GM21717 (cell line): ENCODE results near the gene MALRD1.
"Not testable (repeated sequence)": the region's sequence is repeated elsewhere in the genome, so short reads cannot be mapped to it uniquely, and the experiment has no call there.

Experiments
- ATAC-seq: cut with Tn5 transposase; IDR thresholded peaks from one replicate; pipeline ENCODE4 v1.9.1; 2021; ENCODE audit warnings: mild to moderate bottlenecking, moderate library complexity; ENCODE audit not compliant: unreplicated experiment

The MALRD1 gene

DNA sequence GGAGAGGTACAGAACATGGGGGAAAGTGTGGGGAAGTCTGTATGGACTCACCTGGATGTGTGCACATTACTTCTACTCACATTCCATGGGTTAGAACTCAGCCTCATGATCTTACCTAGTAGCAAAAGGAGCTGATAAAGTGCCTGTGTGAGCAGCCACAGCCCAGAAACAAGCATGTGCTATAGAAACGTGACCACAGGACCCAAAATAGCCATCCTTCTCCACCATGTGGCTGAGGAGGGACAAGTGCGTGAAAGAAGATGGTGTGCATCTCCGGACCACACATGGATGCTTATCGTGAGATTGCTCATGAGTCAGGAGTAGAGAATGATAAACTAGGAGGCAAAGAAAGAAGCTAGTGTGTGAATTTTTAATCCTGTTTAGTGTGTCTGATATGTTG, 431.3 kb downstream of the MALRD1 start:
- no peak for ATAC-seq

DNA sequence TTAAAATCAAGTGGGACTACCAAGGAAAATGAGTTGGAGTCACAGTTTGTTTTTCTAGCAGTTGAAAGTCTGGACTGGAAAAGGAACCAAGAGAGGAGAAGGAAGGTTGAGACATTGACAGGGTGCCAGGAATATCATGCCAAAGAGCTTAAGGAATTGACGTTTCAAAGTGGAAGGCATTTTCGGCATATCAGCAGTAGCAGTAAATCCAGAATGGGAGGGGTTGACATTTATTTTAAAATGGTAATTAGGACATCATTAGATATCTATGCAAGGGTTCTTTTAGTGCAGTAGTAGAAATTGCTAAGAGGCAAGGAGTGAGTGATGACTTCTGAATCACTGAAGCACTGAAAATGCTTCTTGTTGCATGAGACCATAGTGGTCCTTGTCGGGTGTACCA, 431.8 kb downstream of the MALRD1 start:
- no peak for ATAC-seq

DNA sequence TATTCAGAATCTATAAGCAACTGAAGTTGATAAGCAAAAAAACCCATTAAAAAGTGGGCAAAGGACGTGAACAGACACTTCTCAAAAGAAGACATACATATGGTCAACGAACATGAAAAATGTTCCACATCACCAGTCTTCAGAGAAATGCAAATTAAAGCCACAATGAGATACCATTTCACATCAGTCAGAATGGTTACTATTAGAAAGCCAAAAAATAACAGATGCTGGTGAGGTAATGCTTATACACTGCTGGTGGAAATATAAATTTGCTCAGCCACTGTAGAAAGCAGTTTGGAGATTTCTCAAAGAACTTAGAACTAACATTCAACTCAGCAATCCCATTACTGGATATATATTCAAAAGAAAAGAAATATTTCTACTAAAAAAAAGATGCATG, 434.8 kb downstream of the MALRD1 start:
- no peak for ATAC-seq

DNA sequence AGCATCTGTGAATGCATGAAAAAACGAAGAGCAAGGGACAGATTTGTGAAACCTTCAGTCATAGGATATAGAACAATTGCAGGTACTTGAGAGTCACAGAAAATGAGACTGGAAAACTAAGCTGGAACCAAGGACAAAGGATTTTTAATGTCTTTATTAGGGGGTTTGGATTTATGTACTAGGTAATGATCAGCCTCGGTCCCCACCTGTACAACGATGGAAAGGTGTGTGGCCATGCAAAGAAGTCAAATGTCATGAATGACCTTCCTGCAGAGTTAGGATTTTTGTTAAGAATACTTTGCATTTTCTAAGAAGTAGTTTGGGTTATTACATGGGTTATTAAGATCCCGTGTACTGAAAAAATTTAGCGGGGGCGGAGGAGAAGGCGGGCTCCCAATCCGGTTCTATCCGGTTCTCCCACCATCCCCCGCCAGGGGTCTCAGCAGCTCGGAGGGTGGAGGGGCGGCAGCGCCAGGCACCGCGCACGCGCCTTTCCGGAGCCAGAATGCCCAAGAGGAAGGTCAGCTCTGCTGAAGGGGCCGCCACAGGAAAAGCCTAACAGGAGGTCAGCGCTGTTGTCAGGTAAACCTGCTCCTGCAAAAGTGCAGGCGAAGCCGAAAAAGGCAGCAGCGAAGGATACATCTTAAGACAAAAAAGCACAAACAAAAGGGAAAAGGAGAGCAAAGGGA, 440.1 kb downstream of the MALRD1 start:
- ATAC-seq = no peak

GRCh38 chr10:19491166-19491565, 442.6 kb downstream of the MALRD1 start:
- ATAC-seq = no peak

DNA sequence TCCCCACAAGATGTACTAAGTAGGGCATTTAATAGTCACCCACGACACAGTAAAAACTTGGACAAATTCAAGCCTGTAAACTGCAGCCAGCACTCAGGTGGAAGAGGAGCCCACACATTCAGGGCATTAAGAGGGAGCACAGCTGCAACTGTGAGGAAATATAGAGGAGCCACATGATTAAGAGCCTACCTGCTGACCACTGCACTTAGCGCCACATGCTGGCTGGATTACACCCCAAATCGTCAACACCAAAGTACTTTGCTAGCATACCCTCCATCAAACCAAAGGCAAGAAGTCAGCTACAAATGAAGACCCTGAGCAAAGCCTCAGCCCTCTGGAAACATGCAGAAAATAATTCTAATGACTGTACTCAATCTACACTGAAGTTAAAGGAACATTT, 445.3 kb downstream of the MALRD1 start:
- ATAC-seq = no peak

DNA sequence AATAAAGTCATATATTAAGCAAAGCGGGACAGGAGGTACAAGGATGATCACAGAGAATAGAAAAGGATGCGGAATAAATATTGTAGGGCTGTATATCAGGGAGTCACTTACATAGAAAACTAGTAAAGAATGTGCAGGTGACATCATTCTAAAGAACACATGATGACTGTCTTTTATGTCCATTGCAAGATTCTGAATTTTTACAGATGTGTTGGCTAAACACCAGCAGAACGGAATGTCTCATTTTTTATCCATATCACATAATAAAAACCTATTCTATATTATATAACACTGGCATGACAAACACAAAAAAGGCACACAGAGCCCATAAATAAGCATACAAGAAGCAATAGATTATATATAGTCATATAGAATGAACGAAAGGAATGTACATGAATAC, 448.4 kb downstream of the MALRD1 start:
- ATAC-seq = no peak

- no peak for ATAC-seq
These were observed 450.0 kb downstream of the MALRD1 start for GRCh38 chr10:19498393-19499290.

- ATAC-seq = no peak
These were observed 450.7 kb downstream of the MALRD1 start for GRCh38 chr10:19499291-19499770.

DNA sequence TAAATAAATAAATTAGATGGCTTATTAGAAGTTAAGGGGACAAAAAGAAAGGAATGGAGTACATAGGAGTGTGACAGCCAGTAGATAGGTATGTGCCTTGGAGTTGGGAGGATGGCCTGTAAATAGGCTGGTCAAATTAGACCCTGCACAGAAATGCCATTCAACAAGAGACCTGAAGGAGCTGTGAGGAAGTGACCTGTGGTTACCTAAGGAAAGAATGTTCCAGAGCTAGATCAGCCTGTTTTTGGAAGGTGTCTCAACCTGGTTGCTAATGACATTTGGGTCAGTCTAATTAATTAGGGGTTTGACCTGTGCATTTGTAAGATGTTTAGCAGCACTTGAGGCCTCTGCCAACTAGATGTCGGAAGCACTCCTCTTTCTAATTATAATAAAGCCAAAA, 452.4 kb downstream of the MALRD1 start:
- no peak for ATAC-seq

DNA sequence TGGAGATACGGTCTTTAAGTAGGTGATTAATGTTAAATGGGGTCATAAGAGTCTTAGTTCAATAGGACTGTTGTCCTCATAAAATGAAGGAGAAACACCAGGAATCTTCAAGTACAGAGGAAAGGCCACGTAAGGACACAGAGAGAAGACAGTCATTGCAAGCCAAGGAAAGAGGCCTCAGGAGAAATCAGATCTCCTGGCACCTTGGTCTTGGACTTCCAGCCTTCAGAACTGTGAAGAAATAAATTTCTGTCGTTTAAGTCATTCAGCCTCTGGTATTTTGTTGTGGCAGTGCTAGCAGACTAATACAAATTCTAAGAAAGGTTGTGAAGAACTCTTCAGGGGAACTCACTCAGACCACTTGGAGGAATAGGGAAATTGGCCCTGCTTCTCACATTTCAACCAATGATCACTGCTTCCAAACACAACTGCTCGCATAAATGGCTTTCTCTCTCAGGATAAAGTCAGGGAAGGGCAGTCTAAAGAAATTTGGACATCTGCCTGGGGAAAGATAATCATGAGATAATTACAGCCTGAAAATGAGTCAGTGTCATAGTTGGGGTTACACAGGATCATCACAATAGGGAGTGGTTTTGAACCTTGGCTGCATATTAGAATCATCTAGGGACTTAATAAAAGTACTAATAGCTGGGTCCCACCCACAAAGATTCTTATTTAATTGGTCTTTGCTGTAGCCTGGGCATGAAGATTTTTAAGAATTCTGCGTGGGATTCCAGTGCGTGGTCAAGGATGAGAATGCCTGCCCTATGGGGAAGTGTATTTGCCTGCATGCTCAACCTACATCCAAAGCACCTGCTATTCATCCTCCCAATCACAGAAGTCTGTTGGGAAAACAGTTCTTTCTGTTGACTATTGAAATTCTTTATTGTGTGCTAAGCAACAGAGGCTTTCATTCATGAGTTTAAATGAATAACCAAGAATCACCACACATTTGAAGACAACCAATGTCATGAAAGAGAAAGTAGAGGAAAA, 457.0 kb downstream of the MALRD1 start:
- no peak for ATAC-seq

DNA sequence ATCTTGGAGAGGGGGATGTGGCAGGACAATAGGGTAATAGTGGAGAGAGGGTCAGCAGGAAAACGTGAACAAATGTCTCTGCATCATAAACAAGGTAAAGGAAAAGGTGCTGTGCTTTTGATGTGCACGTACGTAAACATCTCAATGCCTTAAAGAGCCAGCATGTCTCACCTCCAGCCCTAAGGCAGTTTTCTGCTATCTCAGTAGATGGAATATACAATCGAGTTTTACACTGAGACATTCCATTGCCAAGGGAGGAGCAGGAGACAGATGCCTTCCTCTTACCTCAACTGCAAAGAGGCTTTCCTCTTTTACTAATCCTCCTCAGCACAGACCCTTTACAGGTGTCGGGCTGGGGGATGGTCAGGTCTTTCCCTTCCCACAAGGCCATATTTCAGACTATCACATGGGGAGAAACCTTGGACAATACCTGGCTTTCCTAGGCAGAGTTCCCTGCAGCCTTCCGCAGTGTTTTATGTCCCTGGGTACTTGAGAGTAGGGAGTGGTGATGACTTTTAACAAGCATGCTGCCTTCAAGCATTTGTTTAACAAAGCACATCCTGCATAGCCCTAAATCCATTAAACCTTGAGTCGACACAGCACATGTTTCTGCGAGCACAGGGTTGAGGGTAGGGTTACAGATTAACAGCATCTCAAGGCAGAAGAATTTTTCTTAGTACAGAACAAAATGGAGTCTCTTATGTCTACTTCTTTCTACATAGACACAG, 461.6 kb downstream of the MALRD1 start:
- ATAC-seq = not testable (repeated sequence)

DNA sequence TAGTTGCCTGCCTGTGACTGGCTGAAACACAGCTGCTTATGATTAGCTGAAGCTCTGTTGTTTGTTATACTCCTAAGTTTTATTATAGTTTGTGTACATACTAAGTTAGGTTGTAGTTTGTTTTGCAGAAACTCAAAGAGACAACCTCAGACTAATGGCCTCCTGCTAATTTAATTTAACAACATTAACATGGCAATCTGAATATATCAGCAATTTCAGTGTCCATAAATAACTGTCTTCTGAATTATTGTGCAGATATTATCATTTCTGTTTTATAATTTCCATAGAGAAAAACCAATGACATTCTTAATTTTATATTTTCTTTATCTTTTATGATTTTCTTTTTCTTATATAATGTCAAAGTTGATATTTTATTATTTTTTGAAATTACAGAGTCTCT, 469.5 kb downstream of the MALRD1 start:
- no peak for ATAC-seq

DNA sequence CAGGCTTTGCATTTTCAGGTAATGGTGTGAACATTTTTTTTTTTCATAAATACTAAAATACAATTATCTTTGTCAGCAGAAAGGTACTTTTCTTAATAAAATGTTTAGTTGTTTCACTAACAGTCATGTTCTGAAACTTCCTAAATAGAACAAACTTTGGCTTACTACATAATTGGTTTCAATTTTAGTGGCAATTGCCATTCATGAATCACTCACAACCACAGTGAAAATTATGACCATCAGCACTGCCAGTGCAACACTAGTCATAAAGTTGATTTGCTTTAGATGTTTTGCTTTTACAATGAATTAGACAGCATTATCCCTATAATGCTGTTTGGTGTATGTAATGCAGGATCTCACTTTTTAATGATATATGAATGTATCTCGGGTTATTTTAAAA, 470.0 kb downstream of the MALRD1 start:
- no peak for ATAC-seq

GRCh38 chr10:19531324-19531723, 482.7 kb downstream of the MALRD1 start:
- ATAC-seq = no peak

- ATAC-seq = no peak
These were observed 483.8 kb downstream of the MALRD1 start for GRCh38 chr10:19532411-19532810.

- no peak for ATAC-seq
These were observed 492.7 kb downstream of the MALRD1 start for GRCh38 chr10:19541299-19541698.

DNA sequence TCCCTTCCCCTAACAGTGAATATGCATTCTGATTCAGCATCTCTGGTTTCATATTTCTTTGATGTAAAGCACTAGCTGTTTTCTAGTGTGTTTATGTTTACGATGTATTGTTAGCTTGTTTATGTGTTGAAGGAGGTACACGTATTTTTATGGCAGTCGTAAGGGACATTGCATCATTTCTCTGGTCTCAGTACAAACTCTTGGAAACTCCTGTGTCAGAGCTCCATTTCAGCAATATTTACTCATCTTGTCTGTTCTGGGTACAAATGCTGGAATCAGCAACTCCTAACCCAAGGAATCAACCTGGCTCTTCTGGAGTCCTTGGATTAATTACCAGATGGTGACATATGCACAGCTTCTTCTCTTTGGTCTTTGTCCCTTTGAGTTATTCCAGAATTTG, 497.6 kb downstream of the MALRD1 start:
- ATAC-seq = no peak

DNA sequence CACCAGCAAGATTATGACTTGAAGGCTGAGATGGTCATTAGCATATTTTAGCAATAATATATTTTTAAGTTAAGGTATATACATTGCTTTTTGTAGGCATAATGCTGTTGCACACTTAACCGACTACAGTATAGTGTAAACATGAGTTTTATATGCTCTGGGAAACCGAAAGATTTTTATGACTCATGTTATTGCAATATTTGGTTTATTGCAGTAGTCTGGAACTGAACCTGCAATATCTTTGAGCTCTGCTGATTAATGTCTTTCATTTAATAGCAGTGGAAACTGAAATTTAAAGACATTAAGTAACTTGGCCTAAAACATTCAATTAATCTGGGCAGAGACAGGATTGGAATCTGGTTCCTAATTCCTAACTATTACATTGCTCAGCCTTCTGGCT, 500.9 kb downstream of the MALRD1 start:
- ATAC-seq = no peak

DNA sequence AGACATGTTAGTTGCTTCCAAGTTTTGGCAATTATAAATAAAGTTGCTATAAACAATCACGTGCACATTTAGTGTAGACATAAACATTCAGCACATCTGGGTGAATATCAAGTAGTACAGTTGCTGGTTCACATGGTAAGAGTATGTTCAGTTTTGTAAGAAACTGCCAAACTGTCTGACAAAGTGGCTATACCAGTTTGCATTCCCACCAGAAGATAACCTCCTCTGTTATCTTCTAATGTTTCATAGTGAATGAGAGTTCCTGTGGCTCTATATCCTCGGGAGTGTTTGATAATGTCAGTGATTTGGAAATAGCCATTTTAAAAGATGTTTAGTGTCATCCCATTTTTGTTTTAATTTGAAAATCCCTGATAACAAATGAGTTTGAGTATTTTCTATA, 508.1 kb downstream of the MALRD1 start:
- ATAC-seq = no peak
